Measurements from ENCODE around the gene RAB32. TPM values are rescaled to one million over a fixed set of nuclear protein-coding genes. Genes with fewer than 3 reads are reported as not detected.

Gene RAB32
- total RNA-seq (10 to 100 TPM in 2 of 6 donors, 1 to 10 TPM in 4; 3.5 to 19.0 (median 4.5) TPM), polyA plus RNA-seq (1 to 10 TPM; 5.6 to 7.9 TPM)

GRCh38 chr6:146543211-146543939 lies at the start of gene RAB32:
Gene RAB32, plus strand, starts transcription at chr6:146543833. Its CDS starts 39 bp downstream, at chr6:146543872.
- no peak for FAIRE-seq
- peak; percentile 95 to 97 (median 96) for ATAC-seq
- Histone ChIP-seq H3K4me1 (peaks cover 0 to 9% (median 0%) of the 10 kb centered on the region in 3 donors), H3K27ac (peak within 1 kb of the TSS; percentile 84 to 97 (median 92)), H3K27me3 (no peaks in the 10 kb centered on the region), H3K36me3 (no peaks in the 10 kb centered on the region), H3K9me3 (no peaks in the 10 kb centered on the region), H3K4me3 (peak within 1 kb of the TSS; percentile 66 to 76 (median 71))
- intact Hi-C loops (cut with DNase I), result no loop called here
- WGBS, 2 donors, result 3 to 4% methylated on average over 75 to 86 of the region's 86 CpGs
- TF ChIP-seq, protein P1, sequence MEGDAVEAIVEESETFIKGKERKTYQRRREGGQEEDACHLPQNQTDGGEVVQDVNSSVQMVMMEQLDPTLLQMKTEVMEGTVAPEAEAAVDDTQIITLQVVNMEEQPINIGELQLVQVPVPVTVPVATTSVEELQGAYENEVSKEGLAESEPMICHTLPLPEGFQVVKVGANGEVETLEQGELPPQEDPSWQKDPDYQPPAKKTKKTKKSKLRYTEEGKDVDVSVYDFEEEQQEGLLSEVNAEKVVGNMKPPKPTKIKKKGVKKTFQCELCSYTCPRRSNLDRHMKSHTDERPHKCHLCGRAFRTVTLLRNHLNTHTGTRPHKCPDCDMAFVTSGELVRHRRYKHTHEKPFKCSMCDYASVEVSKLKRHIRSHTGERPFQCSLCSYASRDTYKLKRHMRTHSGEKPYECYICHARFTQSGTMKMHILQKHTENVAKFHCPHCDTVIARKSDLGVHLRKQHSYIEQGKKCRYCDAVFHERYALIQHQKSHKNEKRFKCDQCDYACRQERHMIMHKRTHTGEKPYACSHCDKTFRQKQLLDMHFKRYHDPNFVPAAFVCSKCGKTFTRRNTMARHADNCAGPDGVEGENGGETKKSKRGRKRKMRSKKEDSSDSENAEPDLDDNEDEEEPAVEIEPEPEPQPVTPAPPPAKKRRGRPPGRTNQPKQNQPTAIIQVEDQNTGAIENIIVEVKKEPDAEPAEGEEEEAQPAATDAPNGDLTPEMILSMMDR (IDR thresholded peaks at IDR 0.05), result peak; percentile 40 to 61 (median 49)
- peak; percentile 90 to 97 (median 94) for DNase-seq

DNA sequence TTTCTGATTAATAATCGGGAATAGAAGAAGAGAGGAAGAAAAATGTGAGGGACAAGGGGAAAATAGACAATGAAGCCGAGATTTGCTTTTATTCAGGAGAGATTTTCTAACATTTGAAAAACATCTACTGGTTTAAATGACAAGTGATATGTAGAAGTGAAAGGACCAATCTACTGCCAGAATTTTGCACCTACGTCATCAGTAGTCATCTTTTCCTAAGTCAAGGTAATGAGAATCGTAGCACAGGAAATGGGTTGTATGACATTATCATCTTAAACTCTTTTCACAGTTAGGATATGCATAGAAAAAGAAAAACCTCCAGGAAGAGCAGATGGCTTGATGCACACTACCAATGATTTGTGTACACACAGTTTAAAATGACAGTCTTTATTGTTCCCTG lies 45.3 kb upstream of the RAB32 start:
- Histone ChIP-seq H3K36me3 (no peaks in the 10 kb centered on the region), H3K9me3 (no peaks in the 10 kb centered on the region), H3K27ac (no peak overlapping the region), H3K4me1 (no peaks in the 10 kb centered on the region), H3K4me3 (no peak overlapping the region), H3K27me3 (no peaks in the 10 kb centered on the region)
- TF ChIP-seq, protein P1 (IDR thresholded peaks at IDR 0.05), result no peak
- no peak for ATAC-seq
- DNase-seq, result no peak
- intact Hi-C loops (cut with DNase I), result no loop called here
- FAIRE-seq, result no peak
- 52 to 67% methylated on average over 4 of the region's 4 CpGs for WGBS, 2 donors

DNA sequence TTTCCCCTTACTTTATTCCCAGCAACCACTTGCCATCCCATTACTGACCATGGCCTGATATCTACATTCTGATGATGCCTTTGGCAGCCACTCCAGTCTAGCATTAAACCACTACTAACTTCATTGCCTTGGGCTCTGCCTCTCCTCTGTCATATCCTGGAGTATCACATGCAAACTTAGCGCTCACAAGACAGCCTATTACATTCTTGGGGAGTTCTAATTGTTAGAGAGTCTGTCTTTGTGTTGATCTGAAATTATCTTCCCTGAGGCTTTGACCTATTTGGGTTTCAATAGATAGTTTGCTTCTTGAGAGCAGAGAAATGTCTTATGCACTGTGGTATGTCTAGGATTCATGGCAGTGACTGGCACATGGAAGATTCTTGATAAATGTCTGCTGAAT lies 40.5 kb upstream of the RAB32 start:
- H3K36me3 ChIP-seq, result no peaks in the 10 kb centered on the region
- DNase-seq, result no peak
- 66 to 74% methylated on average over 1 of the region's 1 CpG for WGBS, 2 donors
- no peak overlapping the region for H3K4me3 ChIP-seq
- FAIRE-seq, result no peak
- H3K27ac ChIP-seq, result no peak overlapping the region
- H3K27me3 ChIP-seq, result no peaks in the 10 kb centered on the region
- ATAC-seq, result no peak
- no peaks in the 10 kb centered on the region for H3K9me3 ChIP-seq
- TF ChIP-seq, protein P1 (IDR thresholded peaks at IDR 0.05), result no peak
- intact Hi-C loops (cut with DNase I), result no loop called here
- no peaks in the 10 kb centered on the region for H3K4me1 ChIP-seq

GRCh38 chr6:146515212-146515611 lies 28.4 kb upstream of the RAB32 start:
- ATAC-seq, result no peak
- no peak overlapping the region for H3K4me3 ChIP-seq
- FAIRE-seq, result no peak
- TF ChIP-seq, protein P1 (IDR thresholded peaks at IDR 0.05), result no peak
- H3K27me3 ChIP-seq, result no peaks in the 10 kb centered on the region
- WGBS, 2 donors, result 71 to 72% methylated on average over 7 of the region's 7 CpGs
- H3K4me1 ChIP-seq, result no peaks in the 10 kb centered on the region
- H3K36me3 ChIP-seq, result no peaks in the 10 kb centered on the region
- no peak for DNase-seq
- H3K9me3 ChIP-seq, result no peaks in the 10 kb centered on the region
- no peak overlapping the region for H3K27ac ChIP-seq
- intact Hi-C loops (cut with DNase I), result no loop called here

DNA sequence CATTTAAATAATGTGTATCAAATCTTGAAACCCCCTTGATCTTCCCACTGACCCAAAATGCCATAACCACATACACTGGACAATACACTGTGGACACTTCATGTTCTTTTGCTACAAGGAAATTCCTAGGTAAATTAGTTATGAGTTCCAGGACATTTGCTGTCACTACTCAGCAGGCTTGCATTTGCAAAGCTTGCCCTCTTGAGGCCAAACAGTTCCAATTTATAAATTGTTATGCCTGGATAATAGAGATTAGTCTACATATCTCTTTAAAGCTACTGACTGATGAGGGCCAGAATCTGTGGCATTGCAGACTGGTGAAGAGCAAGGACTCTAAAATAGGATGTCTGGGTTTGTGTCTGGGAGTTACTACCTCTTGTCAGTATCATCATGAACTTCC lies 17.4 kb upstream of the RAB32 start:
- Histone ChIP-seq H3K4me3 (no peak overlapping the region), H3K4me1 (no peaks in the 10 kb centered on the region), H3K27ac (no peak overlapping the region), H3K27me3 (peaks cover 0 to 4% (median 0%) of the 10 kb centered on the region in 4 donors), H3K36me3 (no peaks in the 10 kb centered on the region), H3K9me3 (no peaks in the 10 kb centered on the region)
- TF ChIP-seq, protein P1 (IDR thresholded peaks at IDR 0.05), result no peak
- FAIRE-seq, result no peak
- no peak for ATAC-seq
- intact Hi-C loops (cut with DNase I), result no loop called here
- DNase-seq, result no peak

Data from pancreas (tissue), 10 donors.